IPS DF 19.7 (cell line): ENCODE data around the gene GAB2.

Experiments used
- DNase-seq: peaks from one replicate; pipeline ENCODE4 v3.0.0-alpha.2; 2013; ENCODE audit warnings: low read depth, low spot score

The GAB2 gene

DNA sequence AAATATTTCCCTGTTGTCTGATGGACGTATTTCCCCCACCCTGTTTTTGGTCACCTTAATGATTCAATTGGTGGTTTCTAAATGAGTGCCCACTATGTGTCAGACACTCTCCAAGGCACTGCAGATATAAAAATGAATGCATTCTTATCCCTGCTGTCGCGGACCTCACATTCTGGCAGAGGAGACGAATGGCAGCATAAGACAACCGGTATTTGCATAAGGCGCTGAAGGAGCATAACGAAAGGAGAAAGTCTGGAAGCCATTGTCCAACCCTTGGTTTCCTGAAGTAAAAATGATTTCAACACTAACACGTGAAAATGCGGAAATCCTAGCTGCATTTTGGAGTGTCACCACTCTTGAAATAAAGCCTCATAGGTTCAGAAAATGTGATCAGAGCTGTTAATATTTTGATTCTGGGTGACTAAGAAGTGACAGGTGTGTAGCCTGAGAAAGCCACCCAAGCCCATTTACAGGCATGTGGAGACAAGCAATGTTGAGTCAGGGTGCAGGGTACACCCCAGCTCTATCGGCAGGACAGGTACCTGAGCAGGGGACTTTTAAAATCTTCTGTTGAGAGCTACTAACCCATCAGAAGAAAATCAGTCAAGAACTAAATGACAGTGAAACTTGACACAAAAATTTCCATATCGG, 10.1 kb upstream of the GAB2 start:
- DNase-seq, result no peak

- no peak for DNase-seq
Observed at GRCh38 chr11:78426845-78427244, 9.2 kb upstream of the GAB2 start.

DNA sequence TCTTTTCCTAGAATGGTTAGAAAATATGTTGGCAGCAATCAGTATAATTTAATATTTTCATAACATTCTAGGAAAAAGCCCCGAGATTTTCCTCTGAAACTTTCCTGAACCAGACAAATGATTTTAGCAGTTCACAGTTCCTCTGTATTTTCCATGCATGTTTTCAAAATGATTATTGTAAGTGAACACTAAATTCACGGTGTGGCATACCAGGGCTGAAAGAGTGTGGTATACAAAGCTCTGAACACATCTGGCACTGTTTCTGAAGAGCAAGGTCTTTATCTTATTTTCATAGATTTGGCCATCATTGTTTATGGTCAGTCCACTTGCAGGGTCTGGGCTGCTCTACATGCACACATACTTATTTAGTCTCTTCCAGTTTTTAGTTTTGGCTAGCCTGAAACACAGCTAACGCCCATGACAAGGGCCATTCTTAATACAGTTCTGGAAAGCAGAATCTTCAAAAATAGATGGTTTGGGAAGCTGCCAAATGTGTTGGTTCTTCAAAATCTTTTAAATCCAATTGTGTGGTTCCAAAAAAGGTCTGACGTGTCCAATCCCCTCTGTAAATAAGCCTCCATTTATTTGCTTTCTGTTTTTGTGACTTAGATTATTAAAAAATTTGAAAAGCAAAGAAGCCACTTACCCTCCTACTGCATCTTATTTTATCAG, 7.9 kb upstream of the GAB2 start:
- no peak for DNase-seq

DNA sequence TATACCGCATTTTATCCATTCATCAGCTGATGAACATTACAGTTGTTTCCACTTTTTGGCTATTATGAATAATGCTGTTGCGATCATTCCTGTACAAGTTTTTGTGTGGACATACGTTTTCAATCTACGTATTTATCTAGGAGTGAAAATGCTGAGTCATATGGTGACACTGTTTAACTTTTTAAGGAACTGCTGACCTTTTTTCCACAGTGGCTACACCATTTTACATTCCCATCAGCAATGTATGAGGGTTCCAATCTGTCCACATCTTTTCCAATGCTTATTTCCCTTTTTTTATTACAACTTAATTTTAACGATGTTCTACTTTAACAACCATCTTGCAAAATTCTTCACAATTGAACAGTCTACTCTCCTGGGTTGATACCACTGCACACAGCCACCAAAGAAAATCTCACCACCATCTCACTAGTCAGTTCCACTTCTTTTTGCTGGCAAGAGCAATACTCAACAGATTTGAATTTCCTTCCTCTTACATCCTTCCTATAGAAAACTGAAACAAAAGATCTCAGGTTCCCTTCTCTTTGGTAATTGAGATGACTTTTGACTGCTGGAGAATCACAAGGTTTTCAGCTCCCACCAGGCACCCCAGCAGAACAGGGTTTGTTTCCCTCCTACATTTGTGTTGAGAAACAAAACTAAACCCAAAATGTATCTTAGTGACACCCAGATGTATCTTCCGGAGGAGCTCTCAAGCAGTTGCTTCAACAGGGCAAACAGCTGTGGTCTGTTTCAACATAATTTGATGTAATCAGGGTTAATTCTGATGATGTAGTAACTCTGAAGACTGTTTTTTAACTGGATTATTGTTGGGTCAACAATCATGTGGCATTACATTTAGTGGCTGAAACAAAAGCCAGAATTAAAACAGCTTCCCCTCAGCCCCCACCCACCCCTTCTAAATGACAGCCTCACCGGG, 7.0 kb upstream of the GAB2 start:
- no peak for DNase-seq

GRCh38 chr11:78423241-78423640, 5.6 kb upstream of the GAB2 start:
- DNase-seq, result no peak

- DNase-seq, result no peak
Observed at GRCh38 chr11:78420796-78421209, 3.2 kb upstream of the GAB2 start.

GRCh38 chr11:78420255-78420764, 2.7 kb upstream of the GAB2 start:
- no peak for DNase-seq

GRCh38 chr11:78419327-78419726, 1.7 kb upstream of the GAB2 start:
- DNase-seq, result no peak

DNA sequence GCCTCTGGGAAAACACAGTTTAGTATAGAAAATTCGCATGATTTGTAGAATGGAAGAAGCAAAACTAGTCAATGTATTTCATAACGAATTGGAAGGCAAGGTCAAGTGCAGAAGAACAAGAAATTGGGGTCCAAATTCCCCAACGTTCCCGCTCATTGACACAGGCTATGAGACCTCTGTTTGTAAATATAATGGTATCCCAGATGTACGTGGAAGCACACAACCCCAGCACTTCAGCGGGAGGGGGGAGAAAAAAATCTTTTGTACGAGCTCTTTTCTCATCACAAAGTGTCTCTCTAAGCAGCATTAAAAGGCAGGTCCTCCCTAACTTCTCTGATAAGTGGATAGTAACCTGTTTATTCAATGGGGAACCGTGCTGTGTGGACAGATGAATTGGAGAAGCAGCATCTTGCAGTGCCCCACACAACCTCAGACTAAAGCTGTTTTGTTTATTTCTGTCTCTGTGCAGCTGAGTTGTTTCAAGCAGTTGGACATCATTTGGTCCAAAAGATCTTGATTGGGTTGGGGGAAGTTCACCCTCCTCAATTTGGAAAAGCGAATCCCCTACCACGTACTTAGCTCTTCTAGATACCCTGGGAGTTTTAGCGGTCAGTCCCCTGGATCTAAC, 1.1 kb upstream of the GAB2 start:
- no peak for DNase-seq

GRCh38 chr11:78417888-78418583, 416 bp upstream of the GAB2 start:
- no peak for DNase-seq

GRCh38 chr11:78416285-78417174, 1.1 kb downstream of the GAB2 start:
- DNase-seq, result no peak

GRCh38 chr11:78415338-78415737, 2.3 kb downstream of the GAB2 start:
- DNase-seq, result no peak

GRCh38 chr11:78414321-78415051, 3.1 kb downstream of the GAB2 start:
- DNase-seq, result no peak

DNA sequence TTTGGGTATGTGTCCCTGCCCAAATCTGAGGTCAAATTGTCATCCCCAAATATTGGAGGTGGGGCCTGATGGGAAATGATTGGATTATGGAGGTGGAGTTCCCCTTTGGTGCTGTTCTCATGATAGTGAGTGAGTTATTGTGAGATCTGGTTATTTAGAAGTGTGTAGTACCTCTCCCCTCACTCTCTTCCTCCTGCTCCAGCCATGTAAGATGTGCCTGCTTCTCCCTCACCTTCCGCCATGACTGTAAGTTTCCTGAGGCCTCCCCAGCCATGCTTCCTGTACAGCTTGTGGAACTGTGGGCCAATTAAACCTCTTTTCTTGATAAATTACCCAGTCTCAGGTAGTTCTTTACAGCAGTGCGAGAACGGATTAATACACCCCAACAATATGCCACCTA, 9.0 kb downstream of the GAB2 start:
- DNase-seq, result no peak

DNA sequence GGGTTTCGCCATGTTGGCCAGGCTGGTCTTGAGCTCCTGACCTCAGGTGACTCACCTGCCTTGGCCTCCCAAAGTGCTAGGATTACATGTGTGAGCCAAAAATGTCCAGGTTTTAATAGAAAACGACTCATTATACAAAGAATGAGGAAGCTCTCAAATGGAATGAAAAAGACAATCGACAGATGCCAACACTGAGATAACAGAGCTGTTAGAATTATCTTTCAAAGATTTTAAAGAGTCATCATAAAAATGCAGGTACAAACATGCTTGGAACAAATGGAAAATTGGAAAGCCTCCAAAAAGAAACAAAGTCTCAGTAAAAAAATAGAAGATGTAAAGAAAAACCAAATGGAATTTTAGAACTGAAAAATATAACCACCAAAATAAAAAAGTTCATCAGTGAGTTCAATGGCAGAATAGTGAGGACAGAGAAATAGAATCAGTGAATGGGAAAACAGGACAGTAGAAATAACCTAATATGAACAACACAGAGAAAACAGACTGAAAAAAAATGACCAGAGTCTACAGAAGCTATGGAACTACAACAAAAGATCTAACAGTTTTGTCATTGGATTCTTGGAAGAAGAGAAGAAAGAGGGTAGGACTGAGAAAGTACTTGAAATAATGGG, 10.9 kb downstream of the GAB2 start:
- DNase-seq, result no peak

DNA sequence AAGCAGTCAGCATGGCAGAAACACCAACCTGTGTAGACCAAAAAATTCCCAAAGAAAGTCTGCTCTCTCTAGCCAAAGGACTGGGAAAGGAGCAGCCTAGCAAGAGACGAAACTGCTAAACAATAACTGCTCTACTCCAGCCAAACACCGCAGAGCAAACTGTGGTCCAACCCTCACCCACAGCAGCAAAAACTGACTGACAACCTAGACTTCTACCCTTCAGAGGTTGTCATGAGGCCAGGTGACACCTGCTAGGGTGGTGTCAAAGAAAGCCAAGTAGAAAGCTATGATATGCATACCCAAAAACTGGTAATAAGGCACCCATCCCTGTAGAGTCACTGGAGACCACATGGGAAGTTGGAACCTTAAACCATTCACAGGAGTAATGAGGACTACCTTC, 11.8 kb downstream of the GAB2 start:
- DNase-seq, result no peak

- DNase-seq, result no peak
Observed at GRCh38 chr11:78403781-78404180, 13.8 kb downstream of the GAB2 start.

DNA sequence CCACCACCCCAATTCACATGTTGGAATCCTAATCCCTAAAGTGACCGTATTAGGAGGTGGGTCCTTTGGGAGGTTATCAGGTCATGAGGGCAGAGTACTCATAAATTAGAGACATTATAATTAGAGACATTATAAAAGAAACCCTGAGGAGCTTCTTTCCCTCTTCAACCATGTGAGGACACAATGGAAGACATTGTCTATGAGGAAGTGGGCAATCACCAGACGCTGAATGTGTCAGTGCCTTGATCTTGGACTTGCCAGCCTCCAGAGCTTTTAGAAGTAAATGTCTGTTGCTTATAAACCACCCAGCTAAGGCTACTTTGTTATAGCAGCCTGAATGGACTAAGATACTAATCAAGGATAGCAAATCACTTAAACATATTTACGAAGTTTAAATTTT, 14.8 kb downstream of the GAB2 start:
- no peak for DNase-seq

- DNase-seq, result no peak
Observed at GRCh38 chr11:78400702-78401101, 16.9 kb downstream of the GAB2 start.
